Omental fat pad (tissue), 4 donors: Measurements from ENCODE around the gene CTXN1. TPM values are rescaled to one million over a fixed set of nuclear protein-coding genes. Genes with fewer than 3 reads are reported as not detected.
"Not testable (repeated sequence)": the region's sequence is repeated elsewhere in the genome, so short reads cannot be mapped to it uniquely, and the experiment has no call there.

ENCODE experiments used
- ATAC-seq: fragments of 150-250 bp; one replicate; pipeline ENCODE4 v1.9.1; 2016; ENCODE audit warnings: mild to moderate bottlenecking, moderate library complexity; ENCODE audit not compliant: low FRiP score
- DNase-seq: peaks from one replicate; pipeline ENCODE4 v3.0.0-alpha.2; 2019; ENCODE audit warnings: low spot score
- CTCF ChIP-seq, 3 donors: fragments of 450-650 bp; IDR thresholded peaks; one replicate each; pipeline ENCODE4 v1.5.1; 2016 to 2017; ENCODE audit warnings: antibody characterized with exemption in 3 of 3, mild to moderate bottlenecking in 3 of 3, moderate library complexity in 2 of 3
- total RNA-seq, 4 donors: library from RNA; depleted of rRNA; stranded (reverse); fragments of >200 nt; gene quantifications; one replicate each; pipeline ENCODE4 v1.1.0, GENCODE V29; 2016

The CTXN1 gene
- total RNA-seq, 4 donors from 2014 or later: 1.6 to 3.7 (median 2.0) TPM; not detected in 1

DNA sequence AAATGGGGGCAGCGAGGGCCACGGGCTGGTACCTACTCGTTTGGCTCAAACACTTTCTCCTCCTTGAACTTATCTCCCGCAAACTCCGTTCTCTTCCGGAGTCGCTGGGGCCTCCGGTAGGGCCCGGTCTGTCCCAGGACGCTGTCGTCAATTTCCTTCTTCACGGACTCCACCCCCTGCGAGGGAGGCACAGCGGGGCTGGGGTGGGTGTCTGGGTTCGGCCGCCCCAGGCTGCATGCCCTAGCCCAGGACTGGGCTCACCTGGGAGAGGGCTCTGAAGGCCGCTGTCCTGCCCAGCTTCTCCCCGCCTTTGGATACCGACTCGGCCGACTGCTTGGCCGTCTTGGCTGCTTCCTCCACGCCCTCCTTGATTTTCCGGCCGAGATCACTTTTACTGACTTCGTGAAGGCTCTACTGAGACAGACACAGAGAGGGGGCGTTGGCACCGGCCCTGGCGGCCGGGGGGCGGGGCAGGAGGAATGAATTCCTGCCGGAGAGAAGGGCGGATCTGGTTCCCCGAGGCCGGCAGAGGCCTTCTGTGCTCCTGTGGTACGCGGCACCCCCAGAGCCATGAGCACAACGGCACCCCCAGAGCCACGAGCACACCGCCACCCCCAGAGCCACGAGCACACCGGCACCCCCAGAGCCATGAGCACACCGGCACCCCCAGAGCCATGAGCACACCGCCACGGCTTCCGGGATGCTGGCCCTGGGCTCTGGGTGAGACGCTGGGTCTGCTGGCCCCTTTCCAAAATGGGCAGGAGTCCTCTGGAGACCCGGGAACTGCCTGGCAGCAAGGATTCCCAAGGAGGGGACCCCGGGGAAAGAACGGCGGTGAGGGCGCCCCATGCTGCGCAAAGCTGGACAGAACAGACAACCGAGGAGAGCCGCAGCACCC is 8.1 kb upstream of the CTXN1 start:
- DNase-seq: no peak
- ATAC-seq: no peak

DNA sequence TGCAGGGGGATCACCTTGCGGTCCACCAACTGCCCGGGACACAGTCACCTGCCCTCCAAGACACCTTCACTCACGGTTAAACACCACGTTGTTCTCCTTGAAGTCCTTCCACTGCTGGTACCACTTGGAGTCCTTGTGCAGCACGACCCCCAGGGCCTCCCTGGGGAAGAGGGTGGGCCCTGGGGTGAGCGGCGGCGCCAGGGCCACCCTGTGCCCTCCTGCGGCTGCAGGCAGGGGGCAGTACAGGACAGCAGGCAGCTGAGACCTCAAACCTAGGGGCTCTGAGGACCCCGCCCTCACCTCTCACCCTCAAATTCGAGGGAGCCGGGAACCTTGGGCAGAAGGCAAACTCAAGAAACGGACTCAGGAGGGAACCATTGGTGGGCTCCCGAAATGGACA is 7.5 kb upstream of the CTXN1 start:
- ATAC-seq (no peak), DNase-seq (no peak)
- no peak for TF ChIP-seq CTCF (IDR thresholded peaks at IDR 0.05)

More for the DNA sequence above, 8.1 kb upstream of the CTXN1 start:
- no peak for TF ChIP-seq CTCF (IDR thresholded peaks at IDR 0.05)

- DNase-seq (no peak), ATAC-seq (no peak)
- no peak for TF ChIP-seq CTCF (IDR thresholded peaks at IDR 0.05)
Observed at GRCh38 chr19:7932930-7933300, 7.0 kb upstream of the CTXN1 start.

DNA sequence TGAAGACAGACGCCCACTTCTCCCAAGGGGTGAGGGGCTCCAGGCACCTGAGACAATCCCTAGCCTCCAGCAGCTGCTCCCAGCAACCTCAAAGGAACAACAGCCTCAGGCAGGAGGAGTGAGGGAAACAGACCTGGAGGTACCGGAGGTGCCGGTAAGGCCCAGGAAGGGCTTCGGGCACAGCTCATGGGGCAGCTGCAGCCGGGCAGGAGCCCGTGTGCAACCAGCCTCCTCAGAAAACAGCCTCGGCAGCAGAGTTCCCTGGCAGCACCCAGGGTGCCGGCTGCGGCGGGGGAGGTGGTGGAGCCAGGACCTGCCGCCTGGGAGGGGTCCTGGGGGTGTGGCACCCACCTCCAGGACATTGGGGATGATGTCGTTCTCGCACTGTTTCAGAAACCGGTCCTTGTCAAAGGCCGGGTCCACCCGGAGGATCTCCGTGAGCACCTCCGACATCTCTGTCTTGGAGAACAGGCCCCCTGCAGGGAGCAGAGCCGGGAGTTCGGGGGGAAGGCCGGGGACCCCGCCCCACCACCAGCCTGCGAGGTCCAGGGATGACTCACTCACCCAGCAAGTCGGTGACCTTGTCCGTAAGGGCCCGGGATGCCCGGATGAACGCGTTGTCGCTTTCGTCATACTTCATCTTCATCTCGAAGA is 6.5 kb upstream of the CTXN1 start:
- no peak for TF ChIP-seq CTCF (IDR thresholded peaks at IDR 0.05)
- ATAC-seq: no peak
- no peak for DNase-seq

DNA sequence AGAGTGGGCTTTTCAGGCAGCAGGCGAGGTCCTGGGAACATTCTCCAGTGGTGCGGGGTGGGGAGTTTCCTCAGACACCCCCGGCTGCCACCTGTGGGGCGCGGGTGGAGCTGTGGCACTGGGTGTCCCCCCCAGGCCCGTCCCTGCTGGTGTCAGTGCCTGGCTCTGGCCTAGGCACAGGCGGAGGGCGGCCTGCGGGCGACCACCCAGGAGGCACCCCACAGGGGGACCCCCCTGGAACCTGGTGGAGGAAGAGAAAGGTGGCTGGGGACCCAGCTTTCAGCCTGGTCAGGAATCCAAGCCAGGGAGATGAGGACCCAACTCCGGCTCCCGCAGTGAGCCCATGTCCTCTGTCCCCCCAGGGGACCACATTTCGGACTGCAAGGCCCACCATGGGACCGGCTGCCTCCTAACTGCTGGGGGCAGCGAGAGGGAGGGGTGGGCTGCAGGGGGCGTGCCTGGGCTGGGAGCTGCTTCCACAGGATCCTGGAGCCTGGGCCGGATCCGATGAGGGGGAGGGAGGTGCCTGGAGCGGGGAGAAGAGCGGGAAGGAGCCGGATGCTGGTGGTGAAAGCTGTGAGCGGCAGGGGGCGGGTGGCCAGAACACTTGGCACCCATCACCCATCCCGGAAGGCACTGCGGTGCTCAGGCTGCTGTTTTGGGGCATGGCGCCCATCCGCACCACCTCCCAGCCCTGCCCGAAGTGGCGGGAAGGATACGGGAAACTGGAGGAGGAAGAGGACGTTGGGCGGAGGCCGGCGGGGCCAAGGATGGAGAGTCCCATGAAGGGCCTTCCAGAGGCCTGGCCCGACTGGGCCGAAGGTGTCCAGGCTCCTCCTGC is 5.5 kb upstream of the CTXN1 start:
- no peak for DNase-seq
- no peak for ATAC-seq

GRCh38 chr19:7930765-7931164 is 4.8 kb upstream of the CTXN1 start:
- no peak for DNase-seq
- no peak for ATAC-seq
- no peak for TF ChIP-seq CTCF (IDR thresholded peaks at IDR 0.05)

More for the DNA sequence above, 5.5 kb upstream of the CTXN1 start:
- no peak for TF ChIP-seq CTCF (IDR thresholded peaks at IDR 0.05)

GRCh38 chr19:7930030-7930429 is 4.1 kb upstream of the CTXN1 start:
- not testable (repeated sequence) for ATAC-seq, DNase-seq
